Upper lobe of left lung (tissue), 4 donors: ENCODE results near the gene DOHH.
"Not testable (repeated sequence)": the region's sequence is repeated elsewhere in the genome, so short reads cannot be mapped to it uniquely, and the experiment has no call there.

Experiments used
- POLR2A ChIP-seq, 4 donors: fragments of 450-650 bp; IDR thresholded peaks; one replicate each; pipeline ENCODE4 v1.5.1; 2016 to 2017; ENCODE audit warnings: antibody characterized with exemption in 4 of 4, mild to moderate bottlenecking in 2 of 4
- POLR2AphosphoS5 ChIP-seq, 2 donors: sonication (generic); formaldehyde crosslinking; IDR thresholded peaks; one replicate each; pipeline ENCODE4 v1.5.1; 2017; ENCODE audit warnings: antibody characterized with exemption in 2 of 2
- TF ChIP-seq, protein P1 (sequence below), 6 experiments: fragments of 450-650 bp in 4 of 6; fragments of 200-600 bp in 2 of 6; sonication (generic) in 2 of 6; IDR thresholded peaks; one replicate each; pipeline ENCODE4 v1.5.1; 2016 to 2019; ENCODE audit warnings: antibody characterized with exemption in 6 of 6

GRCh38 chr19:3446657-3447056 lies 53.8 kb downstream of the DOHH start:
- not testable (repeated sequence) for TF ChIP-seq POLR2A, POLR2AphosphoS5 (IDR thresholded peaks at IDR 0.05)
- TF ChIP-seq, protein P1, sequence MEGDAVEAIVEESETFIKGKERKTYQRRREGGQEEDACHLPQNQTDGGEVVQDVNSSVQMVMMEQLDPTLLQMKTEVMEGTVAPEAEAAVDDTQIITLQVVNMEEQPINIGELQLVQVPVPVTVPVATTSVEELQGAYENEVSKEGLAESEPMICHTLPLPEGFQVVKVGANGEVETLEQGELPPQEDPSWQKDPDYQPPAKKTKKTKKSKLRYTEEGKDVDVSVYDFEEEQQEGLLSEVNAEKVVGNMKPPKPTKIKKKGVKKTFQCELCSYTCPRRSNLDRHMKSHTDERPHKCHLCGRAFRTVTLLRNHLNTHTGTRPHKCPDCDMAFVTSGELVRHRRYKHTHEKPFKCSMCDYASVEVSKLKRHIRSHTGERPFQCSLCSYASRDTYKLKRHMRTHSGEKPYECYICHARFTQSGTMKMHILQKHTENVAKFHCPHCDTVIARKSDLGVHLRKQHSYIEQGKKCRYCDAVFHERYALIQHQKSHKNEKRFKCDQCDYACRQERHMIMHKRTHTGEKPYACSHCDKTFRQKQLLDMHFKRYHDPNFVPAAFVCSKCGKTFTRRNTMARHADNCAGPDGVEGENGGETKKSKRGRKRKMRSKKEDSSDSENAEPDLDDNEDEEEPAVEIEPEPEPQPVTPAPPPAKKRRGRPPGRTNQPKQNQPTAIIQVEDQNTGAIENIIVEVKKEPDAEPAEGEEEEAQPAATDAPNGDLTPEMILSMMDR (IDR thresholded peaks at IDR 0.05), result not testable (repeated sequence)
